Stimulated activated CD8-positive, alpha-beta memory T cell treated with anti-CD3 and anti-CD28 coated beads, Interleukin-12 subunit alpha, Interleukin-12 subunit beta, amount 100 ng/mL, for 4 hours (primary cell): ENCODE data around the gene COX6B2.

Experiments used
- DNase-seq: peaks from one replicate; pipeline ENCODE4 v3.0.0-alpha.2; 2020; ENCODE audit warnings: low read depth

The COX6B2 gene

DNA sequence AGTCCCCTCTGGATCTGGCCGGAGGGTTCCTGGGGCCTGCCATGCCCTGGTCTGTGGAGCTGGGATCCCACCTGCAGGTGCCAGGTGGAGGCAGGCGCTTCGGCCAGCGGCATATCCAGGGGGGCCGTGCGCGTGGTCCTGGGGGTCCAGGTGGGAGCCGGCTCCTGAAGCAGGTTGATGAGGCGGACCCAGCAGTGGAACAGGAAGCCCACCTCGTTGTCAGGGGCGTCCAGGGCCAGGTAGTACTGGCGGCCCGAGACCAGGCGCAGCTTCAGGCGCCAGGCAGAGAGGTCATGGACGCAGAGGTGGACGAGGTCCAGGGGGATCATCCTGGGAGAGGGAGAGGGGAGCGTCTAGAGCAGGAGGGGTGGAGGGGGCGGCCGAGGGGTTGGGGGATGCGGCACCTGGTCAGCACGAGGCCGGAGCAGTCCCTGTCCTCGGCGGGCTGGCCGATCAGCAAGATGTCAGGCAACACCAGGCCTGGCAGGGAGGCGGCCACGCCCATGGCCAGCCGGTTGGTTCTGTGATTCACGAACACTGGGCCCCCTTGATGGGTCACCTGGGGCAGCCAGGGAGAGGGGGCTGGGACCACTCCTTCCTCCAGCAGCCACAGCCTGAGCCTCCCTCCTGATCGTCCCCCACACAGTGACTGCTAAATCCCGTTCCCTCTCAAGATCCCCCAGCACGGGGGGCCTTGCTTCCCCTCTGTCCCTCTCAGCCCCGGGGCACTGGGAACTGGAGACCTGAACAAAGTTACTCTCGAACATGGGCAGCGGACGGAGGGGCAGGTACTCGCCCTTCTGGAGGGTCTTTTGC lies 7.9 kb upstream of the COX6B2 start:
- no peak for DNase-seq

DNA sequence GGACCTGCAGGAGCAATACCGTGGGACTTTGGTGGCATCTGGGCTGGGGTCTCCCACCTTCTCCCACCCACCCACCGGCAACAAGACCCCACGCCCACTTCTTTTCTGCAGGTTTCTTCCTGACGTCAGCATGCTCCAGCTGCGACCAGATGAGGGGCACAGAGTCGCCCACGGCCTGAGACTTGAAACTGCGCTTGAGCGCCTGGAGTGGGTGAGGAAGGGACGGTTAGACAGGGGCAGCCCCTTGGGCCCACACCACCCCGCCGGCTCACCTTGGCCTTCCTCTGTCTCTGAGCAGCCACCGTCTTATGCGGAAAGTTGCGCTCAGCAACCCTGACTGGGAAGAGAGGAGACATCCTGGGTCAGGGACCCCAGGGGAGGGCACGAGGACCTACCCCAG lies 6.4 kb upstream of the COX6B2 start:
- DNase-seq = no peak

DNA sequence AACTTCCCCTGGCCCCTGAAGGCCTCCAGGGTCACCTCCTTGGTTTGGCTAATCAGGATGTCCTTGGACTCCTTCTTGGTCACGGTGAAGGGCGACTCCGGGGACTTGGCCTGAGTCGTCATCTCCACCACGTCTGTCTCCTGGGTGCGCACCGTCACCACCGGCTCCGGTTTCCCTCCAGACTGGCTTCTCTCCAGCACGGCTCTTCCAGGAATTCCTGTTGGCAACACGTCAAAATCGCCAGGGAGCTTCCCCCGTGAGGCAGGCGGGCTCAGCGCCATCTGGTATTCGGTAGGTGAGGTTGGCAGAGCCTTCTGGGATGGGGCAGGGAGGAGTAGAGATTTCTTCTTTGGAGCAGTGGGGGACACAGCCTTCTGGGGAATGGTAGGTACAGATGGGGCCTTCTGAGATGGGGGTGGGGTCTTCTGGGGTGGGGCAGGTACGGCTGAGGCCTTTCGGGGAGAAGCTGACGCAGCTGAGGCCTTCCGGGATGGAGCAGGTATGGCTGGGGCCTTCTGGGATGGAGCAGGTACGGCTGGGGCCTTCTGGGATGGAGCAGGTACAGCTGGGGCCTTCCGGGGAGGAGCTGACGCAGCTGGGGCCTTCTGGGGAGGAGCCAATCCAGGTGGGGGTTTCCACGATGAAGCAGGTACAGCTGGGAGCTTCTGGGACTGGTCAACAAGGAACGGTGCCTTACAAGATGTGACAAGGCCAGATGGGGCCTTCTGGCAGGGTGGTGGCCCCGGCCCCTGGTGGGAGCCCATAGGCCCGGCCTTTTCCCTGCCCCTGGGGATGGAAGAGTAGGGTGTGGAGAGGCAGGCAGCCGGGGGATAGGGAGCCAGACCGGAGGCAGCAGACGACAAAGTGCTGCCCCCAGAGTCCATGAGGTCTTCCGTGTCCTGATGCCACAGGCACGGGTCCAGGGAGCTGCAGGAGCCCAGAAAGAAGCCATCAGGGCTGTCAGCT lies 4.7 kb upstream of the COX6B2 start:
- DNase-seq = no peak

DNA sequence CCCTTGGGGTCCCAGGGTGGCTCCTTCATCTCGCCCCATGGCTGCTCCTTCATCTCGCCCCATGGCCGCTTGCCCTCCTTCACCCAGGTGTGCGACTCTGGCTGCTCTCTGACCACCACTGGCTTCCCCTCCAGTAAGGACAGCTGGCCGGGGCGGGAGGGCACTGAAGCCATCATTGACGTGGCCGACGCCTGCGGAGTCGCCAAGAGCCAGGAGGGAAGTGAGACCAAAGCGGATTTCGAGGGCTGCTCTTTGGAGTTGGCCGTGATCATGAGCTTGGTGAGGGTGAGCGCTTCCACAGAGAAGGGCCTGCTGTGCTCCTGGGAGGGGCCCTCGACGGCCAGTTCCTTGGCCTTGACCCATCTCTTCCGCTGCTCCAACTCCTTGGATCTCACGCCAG lies 4.0 kb upstream of the COX6B2 start:
- no peak for DNase-seq

DNA sequence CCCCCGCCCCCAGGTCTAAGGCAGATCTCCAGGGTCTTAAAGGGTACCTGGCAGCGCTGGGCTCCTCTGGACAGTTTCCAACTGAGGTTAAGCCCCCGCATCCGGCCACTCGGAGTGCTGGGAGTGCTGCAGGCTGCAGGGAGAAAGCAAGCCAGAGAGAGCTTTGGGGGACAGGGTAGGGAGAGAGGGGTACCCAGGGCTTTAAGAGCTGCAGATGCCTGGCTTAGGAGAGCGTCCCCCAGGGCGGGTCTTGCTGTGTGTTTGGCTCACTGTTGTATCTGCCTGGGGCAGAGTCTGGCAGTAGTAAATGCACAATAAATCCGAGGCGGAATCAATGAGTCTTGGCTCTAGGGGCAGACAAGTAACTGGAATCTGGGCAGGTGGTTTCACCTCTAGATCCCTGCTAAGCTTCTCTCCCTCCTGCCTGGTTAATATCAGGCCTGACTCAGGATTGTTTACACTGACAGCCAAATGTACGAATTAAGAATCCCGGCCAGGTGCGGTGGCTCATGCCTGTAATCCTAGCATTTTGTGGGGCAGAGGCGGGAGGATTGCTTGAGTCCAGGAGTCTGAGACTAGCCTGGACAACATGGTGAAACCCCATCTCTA lies 798 bp upstream of the COX6B2 start:
- no peak for DNase-seq

DNA sequence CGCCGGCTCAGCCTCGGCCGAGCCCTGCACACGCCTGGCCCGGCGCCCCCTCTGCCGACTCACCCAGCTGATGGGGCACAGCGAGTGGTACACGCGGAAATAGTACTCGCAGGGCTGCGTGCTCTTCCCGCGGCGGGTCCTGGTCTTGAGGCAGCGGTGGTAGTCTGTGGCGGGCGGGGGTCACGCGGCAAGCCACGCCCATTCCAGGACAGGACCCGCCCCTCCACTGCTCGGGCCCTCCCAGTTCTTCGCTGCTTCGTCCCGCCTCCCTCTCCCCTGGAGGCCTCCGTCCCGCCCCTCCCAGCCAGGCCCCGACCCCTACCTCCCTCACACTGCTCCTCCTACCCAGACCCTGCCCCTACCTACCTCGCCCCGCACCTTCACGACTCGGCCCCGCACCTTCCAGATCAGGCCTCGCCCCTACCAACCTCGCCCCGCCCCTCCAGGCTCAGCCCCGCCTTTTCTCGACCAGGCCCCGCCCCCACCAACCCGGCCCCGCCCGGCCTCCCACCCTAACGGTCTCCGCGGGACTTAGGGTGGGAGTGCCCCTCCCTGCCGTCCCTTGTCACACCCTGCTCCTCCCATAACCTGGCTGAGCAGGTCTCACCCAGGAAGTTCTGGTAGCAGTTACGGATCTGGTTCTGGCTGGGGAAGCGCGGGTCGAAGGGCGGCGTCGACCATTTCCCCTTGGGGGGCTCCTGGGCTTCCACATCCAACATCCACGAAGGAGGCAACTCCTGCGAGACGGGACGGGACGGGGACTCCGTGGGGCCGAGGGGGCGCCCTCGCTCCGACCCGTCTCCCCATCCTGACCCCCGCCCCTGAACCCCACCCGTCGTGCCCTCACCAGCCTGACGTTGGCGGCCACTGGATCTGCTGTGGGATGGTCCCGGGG lies 469 bp downstream of the COX6B2 start:
- peak; percentile 27 for DNase-seq

DNA sequence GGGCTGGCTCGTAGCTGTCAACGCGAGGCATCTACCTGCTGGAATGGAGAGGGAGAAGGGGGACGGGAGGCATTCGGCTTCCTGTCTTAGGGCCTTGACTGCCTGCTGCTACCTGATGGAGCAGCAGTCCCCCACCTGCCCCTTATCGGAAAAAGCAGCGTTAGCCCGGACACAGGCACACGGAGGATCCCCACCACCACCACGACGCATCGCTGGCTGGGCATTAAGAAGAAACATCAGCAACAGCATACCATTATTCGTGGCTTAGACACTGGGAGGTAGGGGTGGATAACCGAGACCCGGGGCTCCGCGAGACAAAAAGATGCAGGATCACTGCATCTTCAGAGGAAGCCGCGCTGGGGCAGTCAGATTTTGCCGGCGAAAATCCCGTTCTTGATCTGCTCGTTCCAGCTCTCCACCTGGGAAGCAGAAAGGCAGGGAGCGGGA lies 1.1 kb downstream of the COX6B2 start:
- DNase-seq = no peak

DNA sequence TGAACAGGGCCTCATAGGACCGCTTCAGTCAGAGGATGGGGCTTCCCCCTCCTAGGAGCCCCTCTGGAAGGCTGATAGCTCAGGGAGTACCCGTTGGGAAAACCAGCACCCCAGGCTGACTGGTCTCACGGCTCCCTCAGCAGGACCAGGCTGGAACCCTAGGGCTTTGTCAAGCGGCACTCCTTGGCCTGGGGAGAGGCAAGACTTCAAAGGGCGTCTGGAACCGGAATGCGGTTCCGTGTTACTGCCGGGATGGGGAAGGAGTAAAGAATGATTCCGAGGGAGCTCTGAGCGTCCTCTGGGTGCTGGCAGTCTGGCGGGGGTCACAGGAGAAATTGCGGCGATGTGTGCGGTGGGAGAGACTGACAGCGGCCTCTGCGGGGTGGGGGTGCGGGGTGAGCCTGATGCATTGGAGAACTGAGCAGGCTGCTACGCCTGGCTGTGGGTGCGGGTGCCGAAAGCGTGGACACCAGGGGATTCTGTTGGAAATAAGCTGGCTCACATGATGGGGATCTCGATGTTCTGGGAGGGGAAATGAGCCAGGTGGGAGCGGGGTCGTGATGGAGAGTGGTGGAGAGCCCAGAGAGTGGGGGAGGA lies 1.9 kb downstream of the COX6B2 start:
- no peak for DNase-seq

DNA sequence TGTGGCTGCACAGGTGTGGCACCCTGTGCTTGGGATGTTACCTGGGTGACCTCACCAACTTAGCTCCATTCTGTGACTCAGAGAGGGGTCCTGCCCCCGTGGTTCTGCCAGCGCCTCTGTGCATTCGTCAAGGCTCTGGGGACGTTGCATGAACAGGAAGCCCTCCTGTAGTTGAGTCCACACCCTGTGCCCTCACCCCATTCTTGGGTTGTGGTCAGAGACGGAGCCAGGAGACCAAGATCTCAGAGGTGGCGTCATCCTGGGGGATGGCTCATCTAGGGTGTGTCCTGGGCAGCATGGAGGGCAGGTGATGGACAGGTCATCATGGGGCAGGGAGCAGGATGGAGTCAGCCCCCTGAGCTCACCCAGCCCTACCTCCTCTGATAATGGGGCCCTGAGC lies 2.5 kb downstream of the COX6B2 start:
- no peak for DNase-seq

DNA sequence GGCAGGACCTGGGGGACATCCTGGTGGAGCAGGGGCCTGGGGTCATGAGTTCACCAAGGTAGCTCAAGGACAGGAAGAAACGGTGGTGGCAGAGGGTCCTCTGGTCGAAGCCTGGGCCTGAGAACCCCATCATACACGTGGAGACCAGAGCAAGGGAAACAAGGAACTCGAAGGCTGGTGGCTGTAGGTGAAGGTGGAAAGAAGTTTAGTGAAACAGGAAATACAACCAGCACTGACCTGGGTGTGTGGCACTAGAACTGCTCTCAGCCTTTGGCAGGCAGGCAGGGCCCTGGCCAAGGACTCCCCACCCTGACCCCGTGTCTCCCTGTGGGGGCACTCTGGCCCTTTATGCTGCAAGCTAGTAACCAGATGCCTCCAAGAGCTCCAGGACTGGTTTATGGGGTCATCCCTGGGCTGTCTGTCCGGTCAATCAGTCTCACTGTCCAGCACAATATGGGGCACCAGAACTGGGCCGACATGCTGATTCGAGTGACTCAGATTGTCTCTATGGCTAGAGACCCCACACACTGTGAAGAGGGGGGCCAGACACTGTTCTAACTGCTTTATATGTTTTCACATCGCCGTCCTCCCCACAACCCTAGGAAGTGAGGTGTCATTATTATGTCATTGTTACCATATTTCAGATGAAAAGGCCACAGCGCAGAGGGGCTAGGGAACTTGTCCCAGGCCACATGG lies 3.8 kb downstream of the COX6B2 start:
- no peak for DNase-seq

DNA sequence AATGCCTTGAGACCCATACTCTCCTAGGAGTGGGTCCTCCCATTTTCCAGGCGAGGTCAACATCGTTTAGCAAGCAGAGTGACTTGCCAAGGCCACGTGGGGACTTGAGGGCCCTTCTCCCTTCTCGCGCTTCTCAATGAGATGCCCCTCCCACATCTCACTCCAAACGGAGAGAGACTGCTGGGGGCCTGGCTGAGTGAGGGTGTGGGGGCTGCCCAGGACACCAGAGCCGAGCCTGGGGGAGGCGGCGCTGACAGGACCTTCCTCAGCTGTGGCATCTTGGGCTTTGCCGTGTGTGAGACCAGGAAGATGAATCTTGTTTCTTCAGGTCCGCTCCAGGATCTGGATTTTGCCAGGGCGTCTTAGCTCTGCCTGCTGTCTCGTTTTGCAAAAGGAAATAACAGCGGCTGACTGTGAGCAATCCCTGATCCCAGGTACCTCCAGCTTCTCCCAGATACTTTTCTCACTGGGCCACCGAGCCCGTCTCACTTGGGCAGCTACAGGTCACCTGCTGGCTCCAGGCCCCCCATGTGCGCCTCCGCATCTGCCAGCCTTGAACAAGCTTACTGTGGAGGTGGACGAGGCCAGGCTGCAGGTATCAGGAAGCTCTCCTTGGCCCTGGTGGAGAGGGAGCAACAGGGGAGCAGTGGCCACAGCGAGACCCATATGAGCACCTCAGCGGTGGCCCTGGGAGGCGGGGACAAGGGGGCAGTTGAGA lies 6.0 kb downstream of the COX6B2 start:
- DNase-seq = no peak

DNA sequence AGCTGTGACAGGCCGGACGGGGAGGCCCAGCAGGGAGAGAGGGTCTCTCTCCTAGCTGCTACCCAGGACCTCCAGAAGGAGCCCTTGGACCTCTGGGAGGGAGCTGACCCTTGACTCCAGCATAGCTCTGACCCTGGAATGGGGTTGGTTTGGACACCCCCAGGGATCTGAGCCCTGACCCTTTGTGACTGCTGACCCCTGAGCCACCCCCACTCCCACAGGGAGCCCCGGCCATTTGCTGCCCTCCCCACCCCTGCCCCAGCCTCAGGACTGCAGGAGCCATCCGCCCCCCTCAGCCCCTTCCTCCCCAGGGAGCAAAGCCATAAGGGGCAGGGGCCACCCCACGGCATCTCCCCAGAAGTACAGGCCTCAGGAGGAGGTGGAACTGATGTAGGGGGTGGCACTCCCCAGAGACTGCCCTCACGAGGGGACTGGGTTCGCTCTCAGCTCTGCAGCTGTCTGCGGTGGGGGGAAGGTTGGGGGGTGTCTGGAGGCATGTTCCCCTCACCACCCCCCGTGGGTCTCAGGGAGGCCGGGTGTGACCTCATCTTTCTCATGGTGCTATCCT lies 7.0 kb downstream of the COX6B2 start:
- no peak for DNase-seq

DNA sequence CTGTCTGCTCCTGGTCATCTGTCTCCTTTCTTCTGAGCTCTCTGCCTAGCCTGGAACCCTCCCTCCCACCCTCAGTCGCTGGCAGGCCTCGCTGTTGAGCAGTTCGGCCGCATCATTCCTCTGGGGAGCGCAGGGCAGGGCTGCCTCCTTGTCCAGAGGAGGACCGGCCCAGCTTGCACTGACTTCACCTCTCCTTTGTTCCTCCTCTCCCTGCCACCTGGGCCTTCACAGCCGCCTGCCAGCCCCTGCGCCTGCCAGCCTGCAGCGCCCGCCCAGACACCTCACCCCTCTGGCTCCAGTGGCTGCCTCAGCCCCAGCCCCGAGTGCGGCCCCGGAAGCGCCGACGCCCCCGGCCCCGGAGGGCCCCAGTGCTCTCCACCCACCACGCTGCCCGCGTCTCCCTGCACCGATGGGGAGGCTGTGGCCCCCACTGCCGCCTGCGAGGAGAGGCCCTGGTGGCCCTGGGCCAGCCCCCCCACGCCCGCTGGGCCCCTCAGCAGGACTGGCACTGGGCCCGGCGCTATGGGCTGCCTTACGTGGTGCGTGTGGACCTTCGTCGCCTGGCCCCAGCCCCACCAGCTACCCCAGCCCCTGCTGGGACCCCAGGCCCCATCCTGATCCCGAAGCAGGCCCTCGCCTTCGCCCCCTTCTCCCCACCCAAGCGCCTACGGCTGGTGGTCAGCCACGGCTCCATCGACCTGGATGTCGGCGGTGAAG lies 7.6 kb downstream of the COX6B2 start:
- DNase-seq = no peak

DNA sequence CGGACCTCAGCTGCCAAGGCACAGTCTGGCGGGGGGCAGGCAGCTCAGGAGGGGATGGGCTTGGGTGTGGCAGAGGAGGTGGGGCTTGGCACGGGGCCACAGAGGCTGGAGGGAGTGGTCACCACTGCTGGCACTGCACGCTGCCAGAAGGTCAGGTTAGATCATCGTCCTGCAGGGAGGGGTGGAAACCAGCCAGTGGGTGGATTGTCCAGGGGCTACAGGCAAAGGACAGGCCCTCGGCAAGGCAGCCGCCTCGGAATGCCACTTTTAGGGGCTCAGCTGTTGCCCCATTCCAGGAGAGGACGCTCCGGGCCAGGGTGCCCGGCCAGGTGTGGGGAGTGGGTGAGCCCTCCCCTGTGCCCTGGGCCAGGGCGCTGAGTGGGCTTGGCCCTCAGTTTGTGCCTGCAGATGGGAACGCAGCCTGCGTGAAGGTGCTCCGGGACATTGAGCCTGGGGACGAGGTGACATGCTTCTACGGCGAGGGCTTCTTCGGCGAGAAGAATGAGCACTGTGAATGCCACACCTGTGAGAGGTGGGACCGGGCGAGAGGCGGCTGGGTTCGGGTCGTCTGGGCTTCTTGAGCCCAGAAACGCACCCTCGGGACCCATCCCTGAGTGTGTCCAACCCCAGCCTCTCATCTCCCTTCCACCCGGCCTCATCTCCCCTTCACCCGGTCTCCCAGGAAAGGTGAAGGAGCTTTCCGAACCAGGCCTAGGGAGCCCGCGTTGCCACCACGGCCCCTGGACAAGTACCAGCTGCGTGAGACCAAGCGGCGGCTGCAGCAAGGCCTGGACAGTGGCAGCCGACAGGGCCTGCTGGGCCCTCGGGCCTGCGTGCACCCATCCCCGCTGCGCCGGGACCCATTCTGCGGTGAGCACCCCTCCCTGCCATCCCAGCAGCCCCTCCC lies 8.4 kb downstream of the COX6B2 start:
- DNase-seq = no peak

DNA sequence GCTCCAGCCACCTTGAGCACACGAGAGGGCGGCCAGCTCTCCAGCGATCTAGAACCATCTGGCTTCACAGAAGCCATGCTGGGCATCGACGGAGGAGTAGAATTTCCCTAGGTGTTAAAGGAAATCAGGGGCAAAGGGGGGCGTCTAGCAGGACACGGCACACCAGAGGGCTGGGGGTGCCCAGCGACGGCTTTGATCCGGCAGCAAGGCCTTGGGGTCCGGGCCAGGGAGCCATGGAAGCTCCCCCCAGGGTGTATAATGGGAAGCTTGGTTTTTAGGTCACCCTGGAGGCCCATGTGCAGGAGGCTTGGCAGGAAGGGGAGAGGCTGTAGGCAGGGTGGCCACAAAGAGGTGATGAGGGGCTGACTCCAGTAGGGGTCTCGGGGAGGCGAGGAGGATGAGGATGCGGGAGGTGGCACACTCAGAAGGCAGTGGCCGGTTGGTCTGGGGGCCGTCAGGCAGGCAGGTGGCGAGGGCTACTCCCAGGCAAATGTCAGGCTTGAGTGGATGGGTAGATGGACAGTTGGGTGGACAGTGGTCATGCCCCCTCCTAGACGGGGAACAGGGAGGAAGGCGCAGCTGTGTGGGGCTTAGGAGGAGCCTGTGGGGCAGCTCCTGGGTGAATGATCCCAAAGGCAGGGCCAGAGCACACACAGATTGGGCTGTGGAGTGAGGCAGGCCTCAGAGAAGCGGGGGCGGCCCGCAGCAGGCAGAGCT lies 9.3 kb downstream of the COX6B2 start:
- DNase-seq = no peak

DNA sequence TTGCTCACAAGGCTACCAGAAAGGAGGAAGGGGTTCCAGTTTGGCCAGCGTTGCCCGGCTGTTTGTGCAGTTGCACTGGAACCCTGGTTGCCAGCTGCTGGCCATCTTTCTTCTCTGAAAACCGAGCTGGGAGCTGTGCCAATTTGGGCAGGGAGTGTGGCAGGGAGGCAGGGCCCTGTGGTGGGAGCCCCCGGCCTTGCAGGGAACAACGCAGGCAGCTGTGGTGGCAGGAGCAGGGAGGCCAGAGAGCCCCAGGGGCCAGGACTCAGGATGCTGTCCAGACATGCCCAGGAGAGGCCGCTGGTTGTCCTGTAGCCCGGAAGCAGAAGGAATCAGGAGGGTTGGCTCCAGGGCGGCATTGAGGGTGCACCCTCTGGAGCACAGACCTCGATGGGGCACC lies 10.1 kb downstream of the COX6B2 start:
- DNase-seq = no peak
